Esophagus muscularis mucosa (tissue), 4 donors: Measurements from ENCODE around the gene ZNF618. TPM values are rescaled to one million over a fixed set of nuclear protein-coding genes. Genes with fewer than 3 reads are reported as not detected.

ENCODE experiments used
- DNase-seq: peaks from one replicate; pipeline ENCODE4 v3.0.0-alpha.2; 2017; ENCODE audit errors: extremely low spot score
- H3K27ac ChIP-seq, 4 donors: fragments of 200-600 bp; sonication (generic); replicated peaks in 1 of 4; 1 replicate in 3 of 4; 2 replicates in 1 of 4; pipeline ENCODE4 v1.5.1; 2016 to 2019; ENCODE audit warnings: mild to moderate bottlenecking in 1 of 4
- H3K27me3 ChIP-seq, 4 donors: fragments of 200-600 bp; sonication (generic); one replicate each; pipeline versions ENCODE4 v1.5.1 to v1.6.0; 2016 to 2019
- H3K36me3 ChIP-seq, 4 donors: fragments of 200-600 bp; sonication (generic); one replicate each; pipeline ENCODE4 v1.5.1; 2016 to 2019
- H3K4me1 ChIP-seq, 4 donors: fragments of 200-600 bp; sonication (generic); one replicate each; pipeline ENCODE4 v1.5.1; 2016 to 2019
- H3K4me3 ChIP-seq, 4 donors: fragments of 200-600 bp; sonication (generic); 1 replicate in 2 of 4; 2 replicates in 2 of 4; pipeline ENCODE4 v1.5.1; 2016 to 2019; ENCODE audit warnings: mild to moderate bottlenecking in 4 of 4, moderate library complexity in 1 of 4
- H3K9me3 ChIP-seq, 4 donors: fragments of 200-600 bp; sonication (generic); 1 replicate in 3 of 4; 2 replicates in 1 of 4; pipeline ENCODE4 v1.5.1; 2016 to 2019
- CTCF ChIP-seq, 3 experiments: fragments of 200-600 bp in 2 of 3; fragments of 450-650 bp in 1 of 3; sonication (generic) in 2 of 3; IDR thresholded peaks; one replicate each; pipeline ENCODE4 v1.5.1; 2017 to 2019; ENCODE audit warnings: antibody characterized with exemption in 3 of 3, mild to moderate bottlenecking in 2 of 3, moderate library complexity in 1 of 3
- EP300 ChIP-seq: sonication (generic); formaldehyde crosslinking; IDR thresholded peaks from one replicate; pipeline ENCODE4 v1.6.1; 2017; ENCODE audit warnings: antibody characterized with exemption
- POLR2A ChIP-seq: fragments of 450-650 bp; IDR thresholded peaks from one replicate; pipeline ENCODE4 v1.6.1; 2017; ENCODE audit warnings: antibody characterized with exemption, moderate library complexity, mild to moderate bottlenecking, low read depth
- POLR2AphosphoS5 ChIP-seq, 2 donors: sonication (generic); formaldehyde crosslinking; IDR thresholded peaks; one replicate each; pipeline ENCODE4 v1.6.1; 2017; ENCODE audit warnings: antibody characterized with exemption in 2 of 2
- WGBS: methylation state at CpG from one replicate; pipeline ENCODE4 v1.1.5; 2018; 5-methylcytosine and 5-hydroxymethylcytosine counted together
- intact Hi-C: fragments of 100-400 bp; cut with DNase I; formaldehyde crosslinking; loops from one replicate; pipeline ENCODE4 v1.15.1; 2023
- total RNA-seq, 4 donors: library from RNA; depleted of rRNA; stranded (reverse); fragments of >200 nt; gene quantifications; one replicate each; pipeline versions ENCODE4 v1.1.0 to v1.2.1, GENCODE V29; 2016

ZNF618 gene
- total RNA-seq, 4 donors from 2014 or later = 1.2 to 4.5 (median 2.6) TPM

- H3K9me3 ChIP-seq = no peaks in the 10 kb centered on the region
- H3K4me1 ChIP-seq = peaks cover 0 to 4% (median 1%) of the 10 kb centered on the region in 4 donors
- WGBS = 63% methylated on average over 5 of the region's 10 CpGs
- DNase-seq = no peak
- no peaks in the 10 kb centered on the region for H3K27me3 ChIP-seq
- intact Hi-C loops = no loop called here
- no peak overlapping the region for H3K4me3 ChIP-seq
- peaks cover 0 to 27% (median 6%) of the 10 kb centered on the region in 4 donors for H3K36me3 ChIP-seq
- no peak for TF ChIP-seq POLR2AphosphoS5 (IDR thresholded peaks at IDR 0.05)
- no peak for TF ChIP-seq EP300
- no peak for TF ChIP-seq CTCF (IDR thresholded peaks at IDR 0.05)
- no peak for TF ChIP-seq POLR2A
- H3K27ac ChIP-seq = no peak overlapping the region
These were observed 178.1 kb downstream of the ZNF618 start for GRCh38 chr9:114054191-114054690.

GRCh38 chr9:114055061-114055460 lies 179.0 kb downstream of the ZNF618 start:
- Histone ChIP-seq H3K9me3 (no peaks in the 10 kb centered on the region), H3K27me3 (no peaks in the 10 kb centered on the region), H3K27ac (no peak overlapping the region), H3K4me3 (no peak overlapping the region), H3K4me1 (peaks cover 0 to 7% (median 2%) of the 10 kb centered on the region in 4 donors), H3K36me3 (peaks cover 0 to 19% (median 0%) of the 10 kb centered on the region in 4 donors)
- DNase-seq = no peak
- TF ChIP-seq POLR2A (no peak), CTCF (IDR thresholded peaks at IDR 0.05) (no peak), EP300 (no peak), POLR2AphosphoS5 (IDR thresholded peaks at IDR 0.05) (no peak)
- WGBS = 93% methylated on average over 17 of the region's 18 CpGs
- intact Hi-C loops = no loop called here

- intact Hi-C loops = no loop called here
- H3K36me3 ChIP-seq = peaks cover 0 to 13% (median 0%) of the 10 kb centered on the region in 4 donors
These were observed 179.8 kb downstream of the ZNF618 start for GRCh38 chr9:114055894-114056293.

GRCh38 chr9:114056527-114056926 lies 180.4 kb downstream of the ZNF618 start:
- 92% methylated on average over 5 of the region's 5 CpGs for WGBS
- Histone ChIP-seq H3K4me1 (peaks cover 0 to 7% (median 2%) of the 10 kb centered on the region in 4 donors), H3K27ac (no peak overlapping the region), H3K36me3 (peaks cover 0 to 7% (median 0%) of the 10 kb centered on the region in 4 donors), H3K4me3 (no peak overlapping the region), H3K9me3 (no peaks in the 10 kb centered on the region), H3K27me3 (peaks cover 0 to under 1% (median 0%) of the 10 kb centered on the region in 4 donors)
- DNase-seq = no peak
- no peak for TF ChIP-seq CTCF (IDR thresholded peaks at IDR 0.05)
- TF ChIP-seq POLR2A = no peak
- no peak for TF ChIP-seq POLR2AphosphoS5 (IDR thresholded peaks at IDR 0.05)
- no peak for TF ChIP-seq EP300
- intact Hi-C loops = no loop called here

More at GRCh38 chr9:114055894-114056293, 179.8 kb downstream of the ZNF618 start:
- Histone ChIP-seq H3K4me1 (peaks cover 0 to 7% (median 2%) of the 10 kb centered on the region in 4 donors), H3K27ac (no peak overlapping the region), H3K9me3 (no peaks in the 10 kb centered on the region), H3K27me3 (no peaks in the 10 kb centered on the region), H3K4me3 (no peak overlapping the region)
- no peak for DNase-seq
- no peak for TF ChIP-seq POLR2A
- no peak for TF ChIP-seq EP300
- no peak for TF ChIP-seq CTCF (IDR thresholded peaks at IDR 0.05)
- TF ChIP-seq POLR2AphosphoS5 (IDR thresholded peaks at IDR 0.05) = no peak
- WGBS = 89% methylated on average over 7 of the region's 7 CpGs
